Breast epithelium (tissue), 3 donors: ENCODE data around the gene MAP3K5.

Experiments
- POLR2A ChIP-seq: fragments of 450-650 bp; IDR thresholded peaks from one replicate; pipeline ENCODE4 v1.6.1; 2016; ENCODE audit warnings: antibody characterized with exemption, mild to moderate bottlenecking, moderate library complexity
- POLR2AphosphoS5 ChIP-seq, 3 donors: sonication (generic); formaldehyde crosslinking; IDR thresholded peaks; one replicate each; pipeline ENCODE4 v1.6.1; 2017; ENCODE audit warnings: antibody characterized with exemption in 3 of 3
- TF ChIP-seq, protein P1 (sequence below), 3 donors: fragments of 450-650 bp; IDR thresholded peaks; one replicate each; pipeline ENCODE4 v1.5.1; 2016 to 2017; ENCODE audit warnings: antibody characterized with exemption in 3 of 3, mild to moderate bottlenecking in 3 of 3, moderate library complexity in 3 of 3

DNA sequence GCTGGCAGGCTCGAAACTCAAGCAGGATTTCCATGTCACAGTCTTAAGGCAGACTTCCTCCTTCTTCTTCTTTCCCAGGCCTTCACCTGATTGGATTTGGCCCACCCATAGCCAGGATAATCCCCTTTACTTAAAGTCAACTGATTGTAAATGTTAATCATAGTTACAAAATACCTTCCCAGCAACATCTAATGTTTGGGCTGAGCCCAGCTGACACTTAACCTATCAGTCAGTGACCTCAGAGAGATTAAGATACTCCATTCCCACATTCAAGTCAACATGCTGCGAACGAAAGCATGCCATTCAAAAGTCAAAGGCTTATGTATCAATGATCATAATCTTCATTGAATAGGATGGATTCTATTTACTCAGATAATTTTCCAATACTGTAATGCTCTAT lies 258.0 kb downstream of the MAP3K5 start:
- TF ChIP-seq POLR2A, result no peak
- TF ChIP-seq, protein P1, sequence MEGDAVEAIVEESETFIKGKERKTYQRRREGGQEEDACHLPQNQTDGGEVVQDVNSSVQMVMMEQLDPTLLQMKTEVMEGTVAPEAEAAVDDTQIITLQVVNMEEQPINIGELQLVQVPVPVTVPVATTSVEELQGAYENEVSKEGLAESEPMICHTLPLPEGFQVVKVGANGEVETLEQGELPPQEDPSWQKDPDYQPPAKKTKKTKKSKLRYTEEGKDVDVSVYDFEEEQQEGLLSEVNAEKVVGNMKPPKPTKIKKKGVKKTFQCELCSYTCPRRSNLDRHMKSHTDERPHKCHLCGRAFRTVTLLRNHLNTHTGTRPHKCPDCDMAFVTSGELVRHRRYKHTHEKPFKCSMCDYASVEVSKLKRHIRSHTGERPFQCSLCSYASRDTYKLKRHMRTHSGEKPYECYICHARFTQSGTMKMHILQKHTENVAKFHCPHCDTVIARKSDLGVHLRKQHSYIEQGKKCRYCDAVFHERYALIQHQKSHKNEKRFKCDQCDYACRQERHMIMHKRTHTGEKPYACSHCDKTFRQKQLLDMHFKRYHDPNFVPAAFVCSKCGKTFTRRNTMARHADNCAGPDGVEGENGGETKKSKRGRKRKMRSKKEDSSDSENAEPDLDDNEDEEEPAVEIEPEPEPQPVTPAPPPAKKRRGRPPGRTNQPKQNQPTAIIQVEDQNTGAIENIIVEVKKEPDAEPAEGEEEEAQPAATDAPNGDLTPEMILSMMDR (IDR thresholded peaks at IDR 0.05), result no peak
- TF ChIP-seq POLR2AphosphoS5 (IDR thresholded peaks at IDR 0.05), result no peak
